Hematopoietic multipotent progenitor cell treated with erythropoietin and hydrocortisone succinate and interleukin-3 and kit ligand, for 6 days (in vitro differentiated cells): ENCODE data around the gene KISS1R.

Experiments
- DNase-seq: peaks from one replicate; pipeline ENCODE4 v3.0.0-alpha.2; 2015

The KISS1R gene

DNA sequence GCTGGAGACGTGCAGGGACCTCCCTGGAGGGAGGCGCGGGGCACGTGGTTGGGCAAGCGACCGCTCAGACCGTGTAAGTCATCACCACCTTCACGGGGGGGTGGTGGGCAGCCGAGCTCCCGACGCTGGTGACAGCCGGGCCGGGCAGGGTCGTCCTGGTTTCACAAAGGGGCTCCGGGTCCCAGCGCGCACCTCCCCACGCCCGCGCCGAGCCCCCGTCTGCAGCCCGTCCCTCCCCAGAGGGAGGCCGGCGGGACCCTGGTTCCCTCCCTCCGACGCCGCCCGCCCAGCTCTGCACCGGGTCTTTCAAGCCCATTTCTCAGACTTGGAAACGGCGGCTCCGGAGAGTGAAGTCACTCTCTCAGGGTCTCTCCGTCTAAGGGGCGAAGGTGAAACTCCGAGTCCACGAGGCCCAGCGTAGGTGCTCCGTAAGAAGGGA is 8.0 kb downstream of the KISS1R start:
- peak; percentile 90 for DNase-seq

DNA sequence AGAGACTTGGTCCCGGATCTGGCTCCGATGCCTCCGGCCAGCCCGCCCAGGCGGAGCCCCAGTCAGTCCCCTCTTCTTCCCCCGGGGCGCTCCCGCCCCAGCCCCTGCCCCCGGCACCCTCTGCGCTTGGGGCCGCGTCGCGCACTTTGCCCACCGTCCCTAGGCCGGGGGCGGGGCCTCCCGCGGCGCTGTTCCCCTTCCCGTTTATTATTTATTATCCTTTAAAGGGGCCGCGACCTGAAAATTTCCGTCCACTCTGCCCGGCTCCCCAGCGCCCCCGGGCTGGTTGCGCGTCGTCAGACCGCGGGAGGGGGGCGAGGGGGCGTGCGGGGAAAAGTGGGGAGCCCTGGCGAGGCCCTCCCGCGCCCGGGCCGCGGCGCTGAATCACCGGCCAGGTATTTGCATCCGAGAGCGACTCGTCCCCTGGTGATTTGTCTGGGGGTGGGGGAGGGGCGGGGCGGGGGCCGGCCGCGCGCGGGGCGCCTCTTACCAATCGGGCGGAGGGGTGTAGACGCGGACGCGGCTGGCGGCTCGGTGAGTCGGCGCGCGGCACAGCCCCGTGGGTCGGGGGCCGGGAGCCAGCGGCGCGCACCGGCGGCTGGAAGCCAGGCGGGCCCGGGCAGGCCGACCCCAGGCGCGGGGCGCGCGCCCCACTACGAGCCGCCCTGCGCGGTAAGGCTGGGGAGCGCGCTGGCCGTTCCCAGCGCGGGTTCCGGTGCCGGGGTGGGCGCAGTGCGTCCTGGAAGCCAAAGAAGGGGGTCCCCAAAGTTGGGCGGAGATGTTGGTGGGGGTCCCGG is 8.6 kb downstream of the KISS1R start, which contains the start of gene ARID3A:
TSS of gene ARID3A (plus strand) at position 510 of the 797 bp plus-strand sequence. CDS start 3,494 bp downstream, outside the sequence.
- DNase-seq: peak; percentile 91

GRCh38 chr19:926323-926588 is 9.1 kb downstream of the KISS1R start:
- DNase-seq: no peak

GRCh38 chr19:926589-927350 is 9.6 kb downstream of the KISS1R start:
- DNase-seq: peak; percentile 84

GRCh38 chr19:927351-927779 is 10.2 kb downstream of the KISS1R start:
- no peak for DNase-seq

DNA sequence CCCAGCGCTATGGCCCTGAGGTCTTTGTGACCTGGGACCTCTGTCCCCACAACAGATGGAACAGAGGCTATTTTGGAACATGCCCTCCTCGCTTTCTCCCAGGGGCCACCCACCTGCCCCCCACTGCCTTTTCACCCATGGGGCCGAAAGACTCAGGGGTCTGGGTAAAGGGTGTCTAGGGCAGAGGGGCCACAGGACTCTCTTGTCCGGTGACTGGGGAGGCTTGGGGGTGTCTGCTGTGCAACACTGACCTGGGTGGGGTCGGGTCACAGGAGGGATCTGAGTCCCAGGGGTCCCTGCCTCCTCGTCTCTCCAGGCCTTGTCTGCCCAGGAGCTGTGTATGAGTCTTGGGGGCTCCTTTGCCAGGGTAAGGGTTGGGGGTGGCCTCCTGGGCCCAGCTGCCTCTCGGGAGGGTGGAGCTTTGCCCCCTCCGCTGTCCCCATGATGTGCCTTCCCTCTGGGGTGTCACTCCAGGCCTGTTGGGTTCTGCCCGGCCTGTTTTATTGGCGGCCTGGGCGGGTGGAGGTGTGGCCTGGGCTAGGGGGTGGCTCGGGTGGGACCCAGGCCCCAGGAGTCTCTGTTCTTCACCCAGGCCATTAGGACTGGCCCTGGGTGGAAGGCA is 10.8 kb downstream of the KISS1R start:
- no peak for DNase-seq

GRCh38 chr19:928471-929202 is 11.5 kb downstream of the KISS1R start:
- no peak for DNase-seq

DNA sequence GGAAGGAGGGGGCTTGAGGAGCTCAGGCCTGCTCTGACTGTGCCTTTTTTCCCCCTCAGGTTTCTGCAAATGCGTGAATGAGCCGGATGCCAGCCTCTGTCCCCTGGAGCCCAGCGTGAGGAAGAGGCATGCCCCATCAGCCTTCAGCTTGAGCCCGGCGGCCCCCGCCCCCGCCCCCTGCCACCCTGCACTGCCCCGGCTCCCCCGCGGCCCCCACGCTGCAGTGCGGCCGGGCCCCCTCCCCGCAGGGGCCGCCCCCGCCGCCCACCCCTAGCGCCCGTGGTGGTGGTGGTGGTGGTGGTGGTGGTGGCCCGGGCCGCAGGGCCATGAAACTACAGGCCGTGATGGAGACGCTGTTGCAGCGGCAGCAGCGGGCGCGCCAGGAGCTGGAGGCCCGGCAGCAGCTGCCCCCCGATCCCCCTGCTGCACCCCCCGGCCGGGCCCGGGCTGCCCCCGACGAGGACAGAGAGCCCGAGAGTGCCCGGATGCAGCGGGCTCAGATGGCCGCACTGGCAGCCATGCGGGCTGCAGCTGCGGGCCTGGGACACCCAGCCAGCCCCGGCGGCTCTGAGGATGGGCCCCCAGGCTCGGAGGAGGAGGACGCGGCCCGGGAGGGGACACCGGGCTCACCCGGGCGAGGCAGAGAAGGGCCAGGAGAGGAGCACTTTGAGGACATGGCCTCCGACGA is 12.2 kb downstream of the KISS1R start:
- DNase-seq: no peak

DNA sequence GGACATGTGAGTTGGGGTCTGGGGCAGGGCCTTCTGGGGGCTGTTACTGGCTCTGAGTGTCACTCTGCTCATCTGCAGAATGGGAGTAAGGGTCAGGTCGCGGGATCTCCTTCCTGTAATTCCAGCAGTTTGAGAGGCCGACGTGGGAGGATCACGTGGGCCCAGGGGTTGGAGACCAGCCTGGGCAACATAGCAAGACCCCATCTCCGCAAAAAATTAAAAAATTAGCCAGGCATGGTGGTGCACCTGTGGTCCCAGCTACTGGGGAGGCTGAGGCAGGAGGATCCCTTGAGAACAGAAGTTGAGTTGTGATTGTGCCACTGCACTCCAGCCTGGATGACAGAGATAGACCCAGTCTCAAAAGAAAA is 12.7 kb downstream of the KISS1R start:
- DNase-seq: no peak

- no peak for DNase-seq
These were observed 14.9 kb downstream of the KISS1R start for GRCh38 chr19:931860-932647.

GRCh38 chr19:932648-933552 is 15.8 kb downstream of the KISS1R start:
- peak; percentile 62 for DNase-seq

GRCh38 chr19:933553-933882 is 16.4 kb downstream of the KISS1R start:
- no peak for DNase-seq

GRCh38 chr19:934197-934840 is 17.2 kb downstream of the KISS1R start:
- DNase-seq: no peak

DNA sequence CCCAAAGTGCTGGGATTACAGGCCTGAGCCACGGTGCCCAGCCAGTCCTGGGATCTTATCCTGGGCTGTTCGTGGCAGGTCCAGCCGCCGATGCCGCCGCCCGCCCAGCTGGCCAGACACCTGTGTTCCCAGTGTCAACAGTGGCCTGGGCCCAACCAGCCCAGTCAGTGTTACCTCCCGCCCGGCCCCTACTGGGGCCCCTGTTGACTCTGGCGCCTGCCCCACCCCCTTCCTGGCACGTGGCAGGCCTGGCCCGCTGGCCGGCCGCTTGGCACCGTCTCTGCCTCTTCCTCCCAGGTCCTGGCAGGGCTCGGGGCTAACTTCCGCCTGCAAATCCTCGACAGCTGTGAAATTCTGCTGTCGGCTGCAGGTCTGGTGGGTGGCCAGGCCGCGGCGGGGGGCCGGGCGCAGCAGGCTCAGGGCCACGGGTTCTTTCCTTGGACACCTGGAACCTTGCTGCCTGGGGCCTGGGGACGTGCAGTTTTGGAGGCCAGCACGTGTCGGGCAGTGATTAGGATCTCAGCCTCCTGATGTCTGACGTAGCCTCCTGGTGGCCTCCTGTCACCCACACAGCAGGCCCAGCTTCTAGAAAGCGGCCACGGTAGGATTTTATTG is 17.8 kb downstream of the KISS1R start:
- DNase-seq: peak; percentile 71

DNA sequence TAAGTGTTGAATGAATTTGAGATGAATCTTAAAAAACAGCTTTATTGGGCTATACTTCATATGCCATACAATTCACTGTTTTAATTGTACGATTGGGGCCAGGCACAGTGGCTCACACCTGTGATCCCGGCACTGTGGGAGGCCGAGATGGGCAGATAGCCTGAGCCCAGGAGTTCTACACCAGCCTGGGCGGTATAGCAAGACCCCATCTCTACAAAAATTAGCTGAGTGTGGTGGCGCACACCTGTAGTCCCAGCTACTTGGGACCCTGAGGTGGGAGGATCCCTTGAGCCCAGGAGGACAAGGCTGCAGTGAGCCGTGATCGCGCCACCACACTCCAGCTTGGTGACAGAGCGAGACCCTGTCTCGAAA is 19.0 kb downstream of the KISS1R start:
- DNase-seq: no peak

GRCh38 chr19:937259-937694 is 20.1 kb downstream of the KISS1R start:
- no peak for DNase-seq

DNA sequence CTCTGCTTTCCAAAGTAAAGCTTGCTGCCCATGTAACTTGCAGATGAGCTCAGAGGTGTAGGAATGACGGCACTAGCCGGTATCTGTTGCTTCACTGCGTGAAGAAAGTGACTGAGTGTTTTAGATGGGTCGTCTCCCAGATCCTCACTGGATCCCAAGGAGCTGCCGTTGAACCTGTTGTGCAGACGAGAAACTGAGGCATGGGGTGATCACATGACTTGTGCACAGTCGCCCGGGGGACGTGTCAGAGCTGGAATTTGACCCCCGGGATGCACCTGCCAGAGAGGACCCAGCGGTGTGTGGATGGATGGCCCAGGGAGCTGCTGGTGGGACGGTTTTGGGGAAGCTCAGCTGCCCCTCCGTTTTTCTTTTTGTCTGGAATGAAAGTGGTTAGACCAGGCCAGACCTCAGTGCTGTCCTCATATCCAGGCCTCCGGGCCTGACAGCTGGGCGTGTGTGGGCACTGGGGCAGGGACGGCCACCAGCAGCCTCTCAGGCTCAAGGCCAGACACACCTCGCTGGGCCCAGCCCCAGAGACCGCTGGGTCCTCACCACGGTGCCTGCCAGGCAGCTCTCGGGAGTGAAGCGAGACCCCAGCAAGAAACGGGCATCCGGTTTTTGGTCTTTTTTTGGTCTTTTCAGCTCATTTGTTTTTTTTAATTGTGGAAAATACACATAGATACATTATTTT is 21.2 kb downstream of the KISS1R start:
- DNase-seq: no peak

DNA sequence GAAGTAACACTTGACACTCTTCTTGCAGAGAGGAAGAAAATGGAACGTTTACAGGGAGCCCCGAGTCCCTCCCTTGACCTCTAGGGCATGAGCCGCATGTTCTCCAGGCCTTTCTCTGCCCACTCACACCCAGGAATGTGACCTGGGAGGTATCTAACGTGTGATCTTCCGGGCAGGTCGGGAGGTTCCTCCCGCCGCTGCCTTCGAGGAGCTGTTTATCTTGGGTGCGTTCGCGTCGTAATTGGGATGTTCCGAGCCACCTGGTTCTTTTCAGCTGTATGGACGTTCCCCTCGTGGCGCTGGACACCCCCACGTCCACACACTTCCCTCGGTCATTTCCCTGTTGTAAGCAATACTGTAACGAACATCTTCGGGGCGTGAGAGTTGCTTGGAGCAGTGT is 22.3 kb downstream of the KISS1R start:
- DNase-seq: no peak

DNA sequence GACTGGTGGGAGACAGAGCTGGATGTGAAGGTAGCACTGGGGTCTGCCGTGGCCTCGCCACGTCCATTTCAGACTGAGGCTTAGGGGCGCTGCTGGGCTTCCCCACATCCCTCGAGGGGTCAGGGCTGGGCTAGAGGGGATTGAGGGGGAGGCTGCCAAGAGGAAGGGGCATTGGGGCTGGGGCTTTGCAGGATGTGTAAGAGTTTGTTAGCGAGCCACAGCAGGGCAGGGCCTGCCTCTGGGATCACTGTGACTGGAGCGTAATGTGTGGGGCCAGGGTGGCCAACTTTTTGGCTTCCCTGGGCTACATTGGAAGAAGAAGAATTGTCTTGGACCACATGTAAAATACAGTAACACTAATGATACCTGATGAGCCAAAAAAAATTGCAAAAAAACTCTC is 22.8 kb downstream of the KISS1R start:
- no peak for DNase-seq
